ENCODE data around the gene TNNI3.

TNNI3 gene

GRCh38 chr19:55178781-55179599 lies 21.5 kb upstream of the TNNI3 start:
- Histone ChIP-seq H3K27me3 (ENCODE audit: insufficient read depth, insufficient read length) (peaks cover 35% of the 10 kb centered on the region), H3K4me3 (ENCODE audit: insufficient read length, low read depth) (peak overlapping the region; percentile 37)

GRCh38 chr19:55176076-55176475 lies 18.5 kb upstream of the TNNI3 start:
- Histone ChIP-seq H3K9ac (ENCODE audit: insufficient read length, low read depth) (no peak overlapping the region), H3K9me3 (ENCODE audit: insufficient read depth, low read length) (no peaks in the 10 kb centered on the region), H3K4me3 (ENCODE audit: insufficient read length, low read depth) (no peak overlapping the region), H3K27me3 (ENCODE audit: insufficient read depth, insufficient read length) (peaks cover 36% of the 10 kb centered on the region), H3K36me3 (ENCODE audit: insufficient read depth, insufficient read length, low read length) (no peaks in the 10 kb centered on the region), H3K4me1 (ENCODE audit: insufficient read depth, insufficient read length) (peaks cover 12% of the 10 kb centered on the region)
- TF ChIP-seq YY1 (IDR thresholded peaks at IDR 0.05; ENCODE audit: insufficient read depth, insufficient read length) (no peak), ZNF274 (IDR thresholded peaks at IDR 0.05; ENCODE audit: low read depth, low read length) (no peak), SUZ12 (IDR thresholded peaks at IDR 0.05; ENCODE audit: extremely low read depth, insufficient read depth, insufficient read length) (no peak)
- no peak for DNase-seq (ENCODE audit: low read depth, low spot score)

More at GRCh38 chr19:55178781-55179599, 21.5 kb upstream of the TNNI3 start:
- peak; percentile 78 for DNase-seq (ENCODE audit: low read depth, low spot score)
- Histone ChIP-seq H3K9me3 (ENCODE audit: insufficient read depth, low read length) (no peaks in the 10 kb centered on the region), H3K4me1 (ENCODE audit: insufficient read depth, insufficient read length) (peaks cover 9% of the 10 kb centered on the region), H3K36me3 (ENCODE audit: insufficient read depth, insufficient read length, low read length) (no peaks in the 10 kb centered on the region), H3K9ac (ENCODE audit: insufficient read length, low read depth) (peak overlapping the region; percentile 56)
- no peak for TF ChIP-seq ZNF274 (IDR thresholded peaks at IDR 0.05; ENCODE audit: low read depth, low read length)
- no peak for TF ChIP-seq YY1 (IDR thresholded peaks at IDR 0.05; ENCODE audit: insufficient read depth, insufficient read length)
- TF ChIP-seq SUZ12 (IDR thresholded peaks at IDR 0.05; ENCODE audit: extremely low read depth, insufficient read depth, insufficient read length): no peak

GRCh38 chr19:55175117-55175867 lies 17.8 kb upstream of the TNNI3 start:
- DNase-seq (ENCODE audit: low read depth, low spot score): no peak
- Histone ChIP-seq H3K36me3 (ENCODE audit: insufficient read depth, insufficient read length, low read length) (no peaks in the 10 kb centered on the region), H3K9me3 (ENCODE audit: insufficient read depth, low read length) (no peaks in the 10 kb centered on the region), H3K4me3 (ENCODE audit: insufficient read length, low read depth) (no peak overlapping the region), H3K27me3 (ENCODE audit: insufficient read depth, insufficient read length) (peaks cover 35% of the 10 kb centered on the region), H3K9ac (ENCODE audit: insufficient read length, low read depth) (no peak overlapping the region), H3K4me1 (ENCODE audit: insufficient read depth, insufficient read length) (peaks cover 12% of the 10 kb centered on the region)
- TF ChIP-seq YY1 (IDR thresholded peaks at IDR 0.05; ENCODE audit: insufficient read depth, insufficient read length): no peak

GRCh38 chr19:55174425-55175116 lies 17.0 kb upstream of the TNNI3 start:
- H3K4me1 ChIP-seq (ENCODE audit: insufficient read depth, insufficient read length): peaks cover 12% of the 10 kb centered on the region
- no peak overlapping the region for H3K4me3 ChIP-seq (ENCODE audit: insufficient read length, low read depth)
- no peak overlapping the region for H3K9ac ChIP-seq (ENCODE audit: insufficient read length, low read depth)
- H3K36me3 ChIP-seq (ENCODE audit: insufficient read depth, insufficient read length, low read length): no peaks in the 10 kb centered on the region
- peaks cover 33% of the 10 kb centered on the region for H3K27me3 ChIP-seq (ENCODE audit: insufficient read depth, insufficient read length)
- no peak for TF ChIP-seq SUZ12 (IDR thresholded peaks at IDR 0.05; ENCODE audit: extremely low read depth, insufficient read depth, insufficient read length)
- TF ChIP-seq ZNF274 (IDR thresholded peaks at IDR 0.05; ENCODE audit: low read depth, low read length): no peak
- TF ChIP-seq YY1 (IDR thresholded peaks at IDR 0.05; ENCODE audit: insufficient read depth, insufficient read length): no peak
- no peaks in the 10 kb centered on the region for H3K9me3 ChIP-seq (ENCODE audit: insufficient read depth, low read length)
- no peak for DNase-seq (ENCODE audit: low read depth, low spot score)

- TF ChIP-seq SUZ12 (IDR thresholded peaks at IDR 0.05; ENCODE audit: extremely low read depth, insufficient read depth, insufficient read length) (no peak), ZNF274 (IDR thresholded peaks at IDR 0.05; ENCODE audit: low read depth, low read length) (no peak), YY1 (IDR thresholded peaks at IDR 0.05; ENCODE audit: insufficient read depth, insufficient read length) (no peak)
Measured at GRCh38 chr19:55173714-55174409, 16.3 kb upstream of the TNNI3 start.

GRCh38 chr19:55173186-55173713 lies 15.7 kb upstream of the TNNI3 start:
- Histone ChIP-seq H3K9ac (ENCODE audit: insufficient read length, low read depth) (peak overlapping the region; percentile 67), H3K27me3 (ENCODE audit: insufficient read depth, insufficient read length) (peaks cover 28% of the 10 kb centered on the region), H3K4me3 (ENCODE audit: insufficient read length, low read depth) (peak overlapping the region; percentile 62), H3K4me1 (ENCODE audit: insufficient read depth, insufficient read length) (peaks cover 12% of the 10 kb centered on the region), H3K9me3 (ENCODE audit: insufficient read depth, low read length) (no peaks in the 10 kb centered on the region), H3K36me3 (ENCODE audit: insufficient read depth, insufficient read length, low read length) (no peaks in the 10 kb centered on the region)
- TF ChIP-seq SUZ12 (IDR thresholded peaks at IDR 0.05; ENCODE audit: extremely low read depth, insufficient read depth, insufficient read length): no peak
- no peak for TF ChIP-seq ZNF274 (IDR thresholded peaks at IDR 0.05; ENCODE audit: low read depth, low read length)
- no peak for TF ChIP-seq YY1 (IDR thresholded peaks at IDR 0.05; ENCODE audit: insufficient read depth, insufficient read length)
- no peak for DNase-seq (ENCODE audit: low read depth, low spot score)

More at GRCh38 chr19:55173714-55174409, 16.3 kb upstream of the TNNI3 start:
- Histone ChIP-seq H3K4me1 (ENCODE audit: insufficient read depth, insufficient read length) (peaks cover 12% of the 10 kb centered on the region), H3K4me3 (ENCODE audit: insufficient read length, low read depth) (peak overlapping the region; percentile 62), H3K9me3 (ENCODE audit: insufficient read depth, low read length) (no peaks in the 10 kb centered on the region), H3K27me3 (ENCODE audit: insufficient read depth, insufficient read length) (peaks cover 28% of the 10 kb centered on the region), H3K36me3 (ENCODE audit: insufficient read depth, insufficient read length, low read length) (no peaks in the 10 kb centered on the region), H3K9ac (ENCODE audit: insufficient read length, low read depth) (peak overlapping the region; percentile 67)
- no peak for DNase-seq (ENCODE audit: low read depth, low spot score)

Measured in NT2/D1 (cell line).